ENCODE results near the gene ISG20. TPM values are rescaled to one million over a fixed set of nuclear protein-coding genes. Genes with fewer than 3 reads are reported as not detected.

Gene ISG20
- total RNA-seq, 1 experiment from 2014 or later: 9.7 TPM

DNA sequence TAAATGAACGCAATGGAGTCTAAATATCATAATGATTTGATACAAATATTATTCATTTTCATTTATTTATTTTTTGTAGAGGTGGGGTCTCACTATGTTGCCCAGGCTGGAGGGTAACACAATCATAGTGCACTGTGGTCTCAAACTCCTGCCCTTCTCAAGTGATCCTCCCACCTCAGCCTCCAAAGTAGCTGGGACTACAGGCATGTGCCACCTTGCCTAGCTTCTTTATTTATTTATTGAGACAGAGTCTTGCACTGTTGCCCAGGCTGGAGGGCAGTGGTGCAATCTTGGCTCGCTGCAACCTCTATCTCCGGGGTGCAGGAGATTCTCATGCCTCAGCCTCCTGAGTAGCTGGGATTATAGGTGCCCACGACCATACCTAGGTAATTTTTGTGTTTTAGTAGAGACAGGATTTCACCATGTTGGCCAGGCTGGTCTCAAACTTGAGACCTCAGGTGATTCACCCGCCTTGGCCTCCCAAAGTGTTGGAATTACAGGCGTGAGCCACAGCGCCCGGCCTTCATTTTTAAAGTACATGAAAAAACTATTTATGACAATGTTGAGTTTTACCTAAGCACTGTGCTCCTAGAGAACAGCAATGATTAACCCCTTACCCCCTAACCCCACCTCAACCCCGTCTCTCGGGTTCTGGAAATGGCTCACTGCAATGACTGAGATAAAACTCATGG lies 21.6 kb upstream of the ISG20 start:
- no peaks in the 10 kb centered on the region for H3K27me3 Mint-ChIP-seq (ENCODE audit: insufficient read depth, unreplicated experiment)
- CTCF ChIA-PET: interaction anchor here (0.6 to 1.4 kb wide), 3 partner anchors 140 to 272 kb away, joined by 3 to 6 read pairs (median 3); no protein-coding TSS in a partner anchor
- POLR2A ChIA-PET: no interaction called here
- H3K9me3 Mint-ChIP-seq (ENCODE audit: unreplicated experiment): no peaks in the 10 kb centered on the region
- peaks cover 3% of the 10 kb centered on the region for H3K4me1 Mint-ChIP-seq (ENCODE audit: insufficient read depth, unreplicated experiment)
- H3K4me3 Mint-ChIP-seq (ENCODE audit: unreplicated experiment): no peak overlapping the region
- no peaks in the 10 kb centered on the region for H3K36me3 Mint-ChIP-seq (ENCODE audit: insufficient read depth, unreplicated experiment)
- H3K27ac Mint-ChIP-seq (ENCODE audit: low read depth, unreplicated experiment): no peak overlapping the region
- no peak for DNase-seq (ENCODE audit: unreplicated experiment)
- no TSS peak for BruUV-seq (replicated peaks)
- intact Hi-C loops (cut with micrococcal nuclease): no loop called here
- TF ChIP-seq CTCF (IDR thresholded peaks at IDR 0.05; ENCODE audit: unreplicated experiment): no peak

DNA sequence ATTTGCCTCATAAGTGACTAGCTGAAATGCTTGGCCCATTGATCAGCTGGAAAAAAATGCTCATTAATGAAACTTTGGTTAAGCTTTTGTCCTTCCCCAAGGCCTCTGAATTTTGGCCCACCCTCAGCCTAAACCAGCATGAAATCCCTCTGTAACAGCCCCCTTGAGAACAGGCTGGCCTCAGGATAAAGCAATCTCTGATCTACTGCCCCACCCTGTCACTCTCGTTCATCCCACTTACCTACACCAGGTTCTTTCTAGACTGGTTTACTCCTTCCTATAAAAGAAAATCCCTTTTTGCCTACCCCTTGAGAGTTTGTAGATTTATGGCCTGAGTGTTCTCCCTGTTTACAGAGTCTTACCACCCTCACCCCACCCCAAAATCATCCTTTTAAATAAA lies 21.0 kb upstream of the ISG20 start:
- DNase-seq (ENCODE audit: unreplicated experiment): no peak
- Mint-ChIP-seq H3K9me3 (ENCODE audit: unreplicated experiment) (no peaks in the 10 kb centered on the region), H3K27me3 (ENCODE audit: insufficient read depth, unreplicated experiment) (no peaks in the 10 kb centered on the region), H3K27ac (ENCODE audit: low read depth, unreplicated experiment) (no peak overlapping the region), H3K4me3 (ENCODE audit: unreplicated experiment) (no peak overlapping the region), H3K36me3 (ENCODE audit: insufficient read depth, unreplicated experiment) (no peaks in the 10 kb centered on the region), H3K4me1 (ENCODE audit: insufficient read depth, unreplicated experiment) (peaks cover 9% of the 10 kb centered on the region)
- intact Hi-C loops (cut with micrococcal nuclease): no loop called here
- ChIA-PET CTCF (interaction anchor here (0.6 kb wide), 1 partner anchor 238 kb away, joined by 3 read pairs; no protein-coding TSS in a partner anchor), POLR2A (interaction anchor here (0.7 kb wide), 1 partner anchor 1512 kb away, joined by 3 read pairs; no protein-coding TSS in a partner anchor)
- TF ChIP-seq CTCF (IDR thresholded peaks at IDR 0.05; ENCODE audit: unreplicated experiment): no peak
- no TSS peak for BruUV-seq (replicated peaks)

GRCh38 chr15:88618686-88619085 lies 20.1 kb upstream of the ISG20 start:
- H3K4me1 Mint-ChIP-seq (ENCODE audit: insufficient read depth, unreplicated experiment): peaks cover 18% of the 10 kb centered on the region
- H3K4me3 Mint-ChIP-seq (ENCODE audit: unreplicated experiment): no peak overlapping the region
- BruUV-seq (replicated peaks): no TSS peak
- POLR2A ChIA-PET: interaction anchor here (0.7 kb wide), 1 partner anchor 1511 kb away, joined by 3 read pairs; no protein-coding TSS in a partner anchor
- intact Hi-C loops (cut with micrococcal nuclease): no loop called here
- H3K27ac Mint-ChIP-seq (ENCODE audit: low read depth, unreplicated experiment): no peak overlapping the region
- CTCF ChIA-PET: no interaction called here
- H3K9me3 Mint-ChIP-seq (ENCODE audit: unreplicated experiment): no peaks in the 10 kb centered on the region
- no peaks in the 10 kb centered on the region for H3K36me3 Mint-ChIP-seq (ENCODE audit: insufficient read depth, unreplicated experiment)
- TF ChIP-seq CTCF (IDR thresholded peaks at IDR 0.05; ENCODE audit: unreplicated experiment): no peak
- DNase-seq (ENCODE audit: unreplicated experiment): no peak
- no peaks in the 10 kb centered on the region for H3K27me3 Mint-ChIP-seq (ENCODE audit: insufficient read depth, unreplicated experiment)

DNA sequence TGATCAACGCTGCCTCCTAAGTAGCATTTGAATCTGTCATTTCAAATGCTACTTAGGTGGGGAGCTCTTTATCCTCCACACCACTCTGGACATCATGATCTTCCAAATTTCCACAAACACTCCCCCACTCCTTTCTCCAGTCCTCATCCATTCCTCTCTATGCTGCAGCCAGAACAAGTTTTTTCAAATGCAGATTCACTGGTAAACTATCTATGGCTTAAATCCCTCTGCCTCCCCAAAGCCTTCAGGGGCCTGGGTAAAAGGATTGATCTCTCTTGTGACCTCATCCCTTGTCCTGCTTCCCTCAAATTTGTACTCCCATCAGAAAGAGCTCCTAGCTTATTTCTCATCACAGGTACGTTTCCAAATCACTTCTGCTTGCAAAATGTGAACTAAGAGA lies 19.0 kb upstream of the ISG20 start:
- no peaks in the 10 kb centered on the region for H3K27me3 Mint-ChIP-seq (ENCODE audit: insufficient read depth, unreplicated experiment)
- no peak overlapping the region for H3K27ac Mint-ChIP-seq (ENCODE audit: low read depth, unreplicated experiment)
- CTCF ChIA-PET: interaction anchor here (0.7 kb wide), 1 partner anchor 123 kb away, joined by 3 read pairs; no protein-coding TSS in a partner anchor
- H3K4me1 Mint-ChIP-seq (ENCODE audit: insufficient read depth, unreplicated experiment): peaks cover 25% of the 10 kb centered on the region
- H3K36me3 Mint-ChIP-seq (ENCODE audit: insufficient read depth, unreplicated experiment): peaks cover 8% of the 10 kb centered on the region
- no peaks in the 10 kb centered on the region for H3K9me3 Mint-ChIP-seq (ENCODE audit: unreplicated experiment)
- POLR2A ChIA-PET: no interaction called here
- H3K4me3 Mint-ChIP-seq (ENCODE audit: unreplicated experiment): no peak overlapping the region
- BruUV-seq (replicated peaks): no TSS peak
- no peak for DNase-seq (ENCODE audit: unreplicated experiment)
- no peak for TF ChIP-seq CTCF (IDR thresholded peaks at IDR 0.05; ENCODE audit: unreplicated experiment)
- intact Hi-C loops (cut with micrococcal nuclease): loop anchor here (5.0 kb wide), 2 partner anchors 72 to 152 kb away; partner anchors contain the start of genes DET1, MRPL46 and MRPS11

All from MCF 10A (cell line).